PFSK-1 (cell line): ENCODE measurements around the gene KCNMB1.

Source experiments
- FOXP2 ChIP-seq: optimal IDR thresholded peaks from 2 replicates; pipeline ENCODE3; 2011; ENCODE audit warnings: borderline replicate concordance, control low read depth, inconsistent platforms; ENCODE audit not compliant: insufficient read depth; ENCODE audit errors: extremely low read length, extremely low read depth
- POLR2AphosphoS5 ChIP-seq: IDR thresholded peaks from 2 replicates; pipeline ENCODE4 v1.6.1; 2012; ENCODE audit warnings: low read depth, mild to moderate bottlenecking, control low read depth, low read length, moderate library complexity
- SIN3A ChIP-seq: IDR thresholded peaks from 2 replicates; pipeline ENCODE4 v1.6.1; 2012; ENCODE audit warnings: mild to moderate bottlenecking, low read length, moderate library complexity, borderline replicate concordance; ENCODE audit not compliant: insufficient read depth
- TAF1 ChIP-seq: IDR thresholded peaks from 2 replicates; pipeline ENCODE4 v1.6.1; 2012; ENCODE audit warnings: low read length, control low read depth, borderline replicate concordance; ENCODE audit not compliant: insufficient read depth
- TF ChIP-seq, protein P1 (sequence below), 2 experiments: IDR thresholded peaks; 2 replicates each; pipeline versions ENCODE4 v1.6.1 to v1.8.0; 2011 to 2012; ENCODE audit warnings: low read depth in 2 of 2, low read length in 2 of 2, control low read depth in 1 of 2, inconsistent platforms in 1 of 2, mild to moderate bottlenecking in 1 of 2, moderate library complexity in 1 of 2; ENCODE audit not compliant: insufficient read depth in 1 of 2

KCNMB1 gene

DNA sequence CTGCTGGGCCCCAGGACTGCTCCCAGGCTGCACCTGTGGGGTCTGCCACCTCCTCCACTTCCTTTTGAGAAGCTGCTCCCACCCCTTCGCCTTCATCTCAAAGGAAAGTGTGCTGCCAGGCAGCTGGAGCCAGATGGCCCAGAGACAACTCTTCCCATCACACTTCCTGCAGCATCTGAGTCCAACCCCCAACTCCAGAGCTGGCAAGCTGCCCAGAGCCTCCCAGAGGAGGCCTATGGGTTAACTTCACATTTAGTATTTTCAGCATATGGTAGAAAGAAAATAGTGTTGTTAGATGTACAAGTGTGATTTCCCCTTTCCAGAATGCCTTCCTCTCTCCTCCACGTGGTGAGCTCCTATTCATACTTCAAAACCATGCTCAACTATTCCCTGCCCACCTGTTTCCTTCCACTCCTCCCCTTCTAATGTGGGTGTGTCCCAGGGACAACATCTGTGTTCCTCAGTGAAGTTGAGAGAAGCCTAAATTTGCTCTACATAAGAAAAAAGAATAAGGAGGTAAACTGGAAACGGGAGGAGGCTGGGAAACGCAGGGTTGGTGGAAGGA is 38.6 kb upstream of the KCNMB1 start:
- TF ChIP-seq POLR2AphosphoS5 (no peak), FOXP2 (no peak), TAF1 (no peak), SIN3A (no peak)
- TF ChIP-seq, protein P1, sequence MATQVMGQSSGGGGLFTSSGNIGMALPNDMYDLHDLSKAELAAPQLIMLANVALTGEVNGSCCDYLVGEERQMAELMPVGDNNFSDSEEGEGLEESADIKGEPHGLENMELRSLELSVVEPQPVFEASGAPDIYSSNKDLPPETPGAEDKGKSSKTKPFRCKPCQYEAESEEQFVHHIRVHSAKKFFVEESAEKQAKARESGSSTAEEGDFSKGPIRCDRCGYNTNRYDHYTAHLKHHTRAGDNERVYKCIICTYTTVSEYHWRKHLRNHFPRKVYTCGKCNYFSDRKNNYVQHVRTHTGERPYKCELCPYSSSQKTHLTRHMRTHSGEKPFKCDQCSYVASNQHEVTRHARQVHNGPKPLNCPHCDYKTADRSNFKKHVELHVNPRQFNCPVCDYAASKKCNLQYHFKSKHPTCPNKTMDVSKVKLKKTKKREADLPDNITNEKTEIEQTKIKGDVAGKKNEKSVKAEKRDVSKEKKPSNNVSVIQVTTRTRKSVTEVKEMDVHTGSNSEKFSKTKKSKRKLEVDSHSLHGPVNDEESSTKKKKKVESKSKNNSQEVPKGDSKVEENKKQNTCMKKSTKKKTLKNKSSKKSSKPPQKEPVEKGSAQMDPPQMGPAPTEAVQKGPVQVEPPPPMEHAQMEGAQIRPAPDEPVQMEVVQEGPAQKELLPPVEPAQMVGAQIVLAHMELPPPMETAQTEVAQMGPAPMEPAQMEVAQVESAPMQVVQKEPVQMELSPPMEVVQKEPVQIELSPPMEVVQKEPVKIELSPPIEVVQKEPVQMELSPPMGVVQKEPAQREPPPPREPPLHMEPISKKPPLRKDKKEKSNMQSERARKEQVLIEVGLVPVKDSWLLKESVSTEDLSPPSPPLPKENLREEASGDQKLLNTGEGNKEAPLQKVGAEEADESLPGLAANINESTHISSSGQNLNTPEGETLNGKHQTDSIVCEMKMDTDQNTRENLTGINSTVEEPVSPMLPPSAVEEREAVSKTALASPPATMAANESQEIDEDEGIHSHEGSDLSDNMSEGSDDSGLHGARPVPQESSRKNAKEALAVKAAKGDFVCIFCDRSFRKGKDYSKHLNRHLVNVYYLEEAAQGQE (IDR thresholded peaks at IDR 0.05; ENCODE audit: insufficient read depth in 1 of 2, low read depth in 2 of 2, low read length in 2 of 2), result no peak

DNA sequence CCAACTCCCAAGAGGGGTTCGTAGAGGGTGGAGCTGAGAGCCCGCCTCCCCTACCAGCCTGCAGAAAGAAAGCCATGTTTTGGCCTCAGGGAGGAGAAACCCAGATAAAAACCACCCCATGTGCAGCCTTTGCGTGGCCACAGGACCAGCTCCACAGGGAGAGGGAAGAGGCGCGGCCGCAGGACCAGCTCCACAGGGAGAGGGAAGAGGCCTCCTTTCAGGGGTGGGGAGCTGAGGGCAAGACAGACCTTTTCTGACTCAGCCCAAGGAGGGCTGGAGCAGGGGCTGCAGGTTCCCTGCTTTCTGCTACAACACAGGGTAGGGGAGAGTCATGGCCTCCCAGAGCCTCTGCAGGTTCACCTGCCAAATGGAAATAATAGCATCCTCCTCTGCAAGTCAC is 37.6 kb upstream of the KCNMB1 start:
- TF ChIP-seq SIN3A, result no peak
- TF ChIP-seq, protein P1 (IDR thresholded peaks at IDR 0.05; ENCODE audit: insufficient read depth in 1 of 2, low read depth in 2 of 2, low read length in 2 of 2), result no peak
- TF ChIP-seq POLR2AphosphoS5, result no peak
- no peak for TF ChIP-seq TAF1
- TF ChIP-seq FOXP2, result no peak

DNA sequence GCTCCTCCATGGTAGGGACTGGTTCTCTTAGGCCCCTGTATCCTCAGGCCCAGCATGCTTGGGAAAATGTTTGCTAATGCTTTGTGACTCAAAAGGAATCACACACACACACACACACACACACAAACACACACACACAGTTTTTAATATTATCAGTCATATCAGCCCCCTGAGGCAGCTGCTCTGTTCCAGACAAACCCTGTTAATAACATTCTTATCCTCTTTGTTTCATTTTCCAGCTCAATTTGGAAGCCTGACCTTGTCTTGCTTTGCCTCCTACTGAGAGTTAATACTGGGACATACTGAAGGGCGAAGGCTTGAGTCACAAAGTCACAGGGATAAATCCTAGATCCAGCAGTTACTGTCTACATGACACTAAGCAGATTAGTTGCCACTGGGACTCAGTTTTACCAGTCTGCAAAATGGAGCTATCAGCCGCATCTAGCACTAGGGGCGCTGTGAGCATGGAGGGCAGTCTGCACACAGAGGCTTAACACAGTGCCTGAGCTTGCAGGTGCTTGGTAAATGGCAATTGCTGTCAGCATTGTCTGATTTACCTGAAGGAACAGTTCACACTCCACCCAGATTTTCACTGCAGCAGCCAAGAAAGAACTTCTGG is 37.1 kb upstream of the KCNMB1 start:
- no peak for TF ChIP-seq SIN3A
- TF ChIP-seq, protein P1 (IDR thresholded peaks at IDR 0.05; ENCODE audit: insufficient read depth in 1 of 2, low read depth in 2 of 2, low read length in 2 of 2), result no peak
- no peak for TF ChIP-seq POLR2AphosphoS5
- TF ChIP-seq TAF1, result no peak
- no peak for TF ChIP-seq FOXP2

DNA sequence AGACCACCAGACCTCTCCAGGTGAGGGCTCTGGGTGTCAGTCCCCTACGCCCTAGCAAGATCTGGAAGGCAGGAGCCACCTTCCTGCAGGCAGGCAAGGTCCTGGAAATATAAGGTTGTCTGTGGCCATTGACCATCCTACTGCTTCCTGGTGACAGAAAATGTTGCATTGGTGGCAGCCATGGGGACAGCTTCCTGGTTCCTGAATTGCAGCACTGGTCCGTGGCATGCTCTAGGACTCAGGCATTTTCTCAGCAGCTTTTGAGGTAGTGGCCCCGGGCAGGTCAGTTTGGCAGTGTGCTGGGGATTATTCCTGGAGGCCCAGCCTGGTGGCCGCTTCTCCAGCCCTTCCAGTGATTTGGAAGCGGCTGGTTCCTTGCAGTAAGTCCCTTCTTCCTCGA is 36.6 kb upstream of the KCNMB1 start:
- no peak for TF ChIP-seq POLR2AphosphoS5
- TF ChIP-seq, protein P1 (IDR thresholded peaks at IDR 0.05; ENCODE audit: insufficient read depth in 1 of 2, low read depth in 2 of 2, low read length in 2 of 2), result no peak
- TF ChIP-seq SIN3A, result no peak
- TF ChIP-seq TAF1, result no peak
- no peak for TF ChIP-seq FOXP2
